Amniotic epithelial cell (primary cell): ENCODE results near the gene CCDC92B.

Experiments
- DNase-seq: peaks from one replicate; pipeline ENCODE4 v3.0.0-alpha.2; 2010; ENCODE audit warnings: low read depth

The CCDC92B gene

DNA sequence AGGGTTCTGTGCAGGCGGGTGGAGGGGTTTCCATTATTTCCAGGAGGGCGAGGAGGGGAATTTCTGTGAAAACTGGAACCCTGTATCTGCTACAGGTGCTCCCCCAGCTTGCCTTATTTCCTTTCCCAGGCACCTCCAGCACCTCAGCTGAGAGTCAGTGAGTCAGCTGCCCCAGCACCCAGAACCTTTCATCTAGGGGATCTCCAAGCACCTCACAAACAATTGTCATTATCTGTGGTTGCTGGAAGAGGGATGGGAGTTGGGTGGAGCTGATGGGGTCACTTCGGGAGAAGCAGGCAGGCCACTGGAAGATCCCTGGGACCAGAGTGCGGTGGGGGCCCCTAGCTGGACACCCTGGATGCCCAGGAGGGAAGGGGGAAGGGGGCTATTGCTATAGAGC, 27.8 kb downstream of the CCDC92B start:
- DNase-seq = no peak

DNA sequence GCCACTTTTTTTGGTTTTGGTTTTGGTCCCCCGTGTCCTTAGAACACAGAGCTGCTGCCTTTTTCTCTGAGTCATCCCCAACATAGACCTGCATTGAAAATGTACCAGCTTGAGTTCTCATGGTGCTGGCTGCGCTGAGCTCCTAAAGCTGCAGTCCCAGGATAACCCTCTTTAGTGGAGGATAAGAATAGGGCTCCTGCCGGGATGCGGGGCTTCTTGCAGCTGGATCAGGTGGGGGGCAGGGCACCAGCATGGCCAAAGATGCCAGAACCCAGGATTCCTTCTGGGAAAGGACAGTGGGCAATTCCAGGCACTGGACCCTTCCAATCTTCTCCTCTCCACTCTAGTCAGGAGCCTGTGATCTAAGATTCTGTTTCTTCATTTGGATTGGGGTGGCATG, 29.6 kb downstream of the CCDC92B start:
- DNase-seq = no peak

- DNase-seq = no peak
These were observed 31.1 kb downstream of the CCDC92B start for GRCh38 chr17:2718150-2718938.

DNA sequence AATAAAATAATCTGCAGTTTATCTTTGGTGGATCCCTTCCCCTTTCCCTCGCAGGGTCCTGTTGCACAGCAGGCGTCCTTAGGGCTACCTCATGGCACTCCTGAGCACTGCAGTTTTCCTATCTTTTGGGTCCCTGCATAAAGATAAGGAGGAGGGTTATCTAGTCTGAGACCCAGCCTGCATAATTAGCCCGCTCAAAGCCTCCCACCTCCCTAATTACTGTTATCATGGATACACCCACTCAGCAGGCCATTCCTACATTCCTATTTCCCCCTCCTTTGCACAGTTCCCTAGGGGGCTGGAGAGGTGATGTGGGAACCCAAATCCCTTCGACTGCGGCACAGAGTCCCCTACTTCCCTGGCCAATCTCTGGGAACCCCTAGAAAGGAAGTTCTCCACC, 32.8 kb downstream of the CCDC92B start:
- DNase-seq = no peak

GRCh38 chr17:2713881-2714280, 35.6 kb downstream of the CCDC92B start:
- no peak for DNase-seq

GRCh38 chr17:2712300-2713043, 37.0 kb downstream of the CCDC92B start:
- DNase-seq = no peak

GRCh38 chr17:2711608-2712299, 37.7 kb downstream of the CCDC92B start, which contains the start of gene CLUH:
TSS of gene CLUH (minus strand) at chr17:2711764. CDS start at chr17:2711661, 103 bp downstream.
- peak; percentile 95 for DNase-seq

DNA sequence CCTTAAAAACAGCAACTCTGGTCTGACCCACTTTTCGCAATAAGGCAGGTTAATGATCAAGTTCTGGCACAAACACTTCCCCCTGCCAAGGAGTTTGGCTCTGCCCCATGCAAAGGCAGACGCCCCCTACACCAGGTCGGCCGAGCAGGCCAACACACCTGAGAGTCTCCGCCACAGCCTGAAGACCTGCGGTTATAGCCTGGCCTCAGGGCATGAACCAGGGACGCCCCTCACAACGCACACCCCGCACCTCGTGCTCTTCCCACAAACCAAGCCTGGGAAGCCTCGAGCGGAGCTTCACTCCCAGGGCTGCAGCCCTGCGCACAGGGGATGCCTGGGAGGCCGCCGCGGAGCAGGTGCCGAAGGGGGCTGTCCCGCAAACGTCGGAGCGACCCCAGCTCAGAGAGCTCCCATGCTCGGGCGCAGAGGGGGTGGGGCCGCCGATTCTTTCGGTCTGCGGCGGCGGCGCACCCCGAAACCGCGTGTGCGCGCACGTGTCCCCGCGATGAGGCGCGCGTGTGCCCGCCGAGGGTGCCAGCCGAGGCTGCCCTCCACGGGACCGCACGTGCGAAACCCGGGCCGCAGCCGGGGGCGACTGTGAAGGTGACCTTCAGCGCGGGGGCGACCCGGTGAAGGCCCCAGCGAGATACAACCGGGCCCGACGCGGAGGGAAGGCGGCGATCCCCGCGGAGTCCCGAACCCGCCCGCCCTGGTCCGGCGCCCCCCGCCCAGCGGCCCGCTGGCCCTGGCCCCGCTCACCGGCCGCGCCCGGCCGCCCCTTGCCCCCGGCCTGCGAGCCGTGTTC, 38.4 kb downstream of the CCDC92B start:
- DNase-seq = peak; percentile 25

GRCh38 chr17:2710071-2710802, 39.2 kb downstream of the CCDC92B start:
- no peak for DNase-seq

- no peak for DNase-seq
These were observed 40.2 kb downstream of the CCDC92B start for GRCh38 chr17:2709183-2709661.

DNA sequence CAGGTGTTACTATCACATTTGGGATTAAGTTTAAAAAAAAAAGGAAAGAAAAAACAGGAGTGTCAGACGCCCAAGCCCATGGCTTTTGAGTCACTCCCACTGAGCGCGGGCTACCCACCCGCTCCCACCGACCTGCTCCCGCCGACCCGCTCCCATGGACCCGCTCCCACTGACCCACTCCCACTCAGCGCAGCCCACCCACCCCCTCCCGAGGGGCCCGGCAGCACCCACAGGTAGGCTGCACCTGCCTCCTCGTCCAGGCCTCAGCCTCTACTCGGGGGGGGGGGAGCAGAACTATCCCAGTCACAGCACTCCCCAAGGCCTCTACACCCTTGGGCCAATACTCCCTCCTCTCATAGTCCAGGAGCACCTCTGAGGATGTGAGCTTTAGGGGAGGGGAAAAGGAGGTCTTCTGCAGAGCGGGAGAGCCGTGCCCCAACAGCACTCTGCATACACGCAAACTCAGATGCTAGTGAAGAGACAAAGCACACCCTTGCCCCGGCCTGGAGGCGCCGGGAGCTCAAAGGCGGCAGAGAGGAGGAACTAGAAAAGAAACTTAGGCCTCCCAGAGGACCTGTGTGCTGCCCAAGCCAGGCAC, 40.8 kb downstream of the CCDC92B start:
- no peak for DNase-seq

DNA sequence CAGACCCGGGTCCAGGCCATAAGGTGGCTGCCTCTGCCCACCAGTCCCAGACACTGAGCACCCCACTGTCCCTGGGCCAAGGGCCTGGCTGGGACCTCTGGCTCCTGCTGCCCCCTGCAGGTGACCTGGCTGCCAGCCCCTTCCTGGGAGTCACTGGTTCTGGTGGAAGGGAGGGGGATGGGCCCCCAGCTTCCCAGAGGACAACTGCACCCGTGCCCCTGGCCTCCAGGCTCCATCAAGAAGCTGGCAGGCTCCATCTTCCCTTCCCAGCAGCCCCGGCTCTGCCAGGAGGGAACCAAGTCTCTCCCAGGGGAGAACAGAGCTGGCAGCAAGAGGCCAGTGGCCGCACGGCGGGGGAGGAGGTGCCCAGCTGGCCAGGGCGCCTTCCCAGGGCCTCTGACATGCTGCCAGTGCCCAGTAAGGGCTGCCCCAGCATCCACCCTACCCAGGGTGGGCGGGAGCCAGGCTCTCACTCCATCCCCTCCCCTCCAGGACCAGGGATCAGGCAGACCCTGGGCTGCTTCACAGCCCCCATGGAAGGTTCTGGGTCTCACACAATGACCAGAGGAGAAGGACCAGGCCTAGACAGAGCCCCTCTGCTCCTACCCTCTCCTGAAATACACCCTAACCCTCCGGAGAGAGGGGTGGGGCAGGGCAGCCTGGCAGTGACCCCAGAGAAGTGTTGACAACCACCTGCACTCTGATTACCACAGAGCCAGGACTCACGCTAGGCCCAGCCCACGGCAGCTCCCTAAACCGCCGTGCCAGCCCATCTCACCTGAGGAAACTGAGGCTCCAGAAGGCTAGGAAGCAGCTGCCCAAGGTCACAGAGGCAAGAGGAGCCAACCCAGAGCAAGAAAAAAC, 41.5 kb downstream of the CCDC92B start:
- DNase-seq = no peak

DNA sequence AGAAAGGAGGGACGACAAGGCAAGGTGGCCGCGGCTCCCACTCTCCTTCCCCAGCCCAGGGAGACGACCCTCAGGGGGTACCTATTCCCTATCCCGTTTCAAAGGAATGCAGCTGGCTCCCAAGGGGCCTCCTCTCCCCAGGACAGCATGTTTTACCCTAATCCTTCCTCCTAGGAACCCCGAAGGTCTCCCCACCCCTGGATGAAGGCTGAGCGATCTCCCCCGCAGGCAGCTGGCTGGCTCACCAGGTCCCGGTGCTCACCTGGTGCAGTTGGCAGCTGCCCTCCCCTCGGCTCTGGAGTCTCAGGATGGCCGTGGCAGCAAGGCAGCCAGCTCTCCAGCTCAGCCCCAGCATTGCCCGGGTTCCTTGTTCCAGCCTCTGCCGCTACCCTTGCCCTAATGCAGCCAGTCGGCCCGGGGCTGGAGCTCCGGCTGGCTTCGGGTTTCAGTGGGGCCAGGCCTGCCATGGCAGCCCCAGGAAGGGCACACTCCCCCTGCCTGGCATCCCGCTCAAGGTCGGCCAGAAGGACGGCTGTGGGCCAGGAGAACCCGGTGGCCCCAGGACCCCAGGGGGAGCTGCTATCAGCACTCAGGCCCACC, 42.4 kb downstream of the CCDC92B start:
- no peak for DNase-seq

GRCh38 chr17:2705888-2706795, 43.3 kb downstream of the CCDC92B start:
- no peak for DNase-seq

DNA sequence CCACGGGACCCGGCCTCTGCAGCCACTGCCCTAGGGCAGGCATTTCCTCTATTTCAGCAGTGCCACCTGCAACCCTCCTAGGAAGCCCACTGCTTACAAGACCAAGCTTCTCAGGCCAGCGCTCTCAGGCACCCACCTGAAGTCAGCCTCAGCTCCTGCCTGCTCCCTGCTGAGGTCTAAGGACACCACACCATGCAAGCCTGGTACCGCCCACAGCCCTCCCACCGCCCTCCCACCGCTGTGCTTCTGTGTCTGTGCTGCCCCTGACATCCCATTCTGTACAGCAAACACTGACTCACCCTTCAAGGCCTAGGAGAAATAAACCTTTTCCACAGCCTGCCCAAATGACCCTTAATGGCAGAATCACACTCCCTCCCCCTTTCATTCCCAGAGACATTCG, 44.2 kb downstream of the CCDC92B start:
- DNase-seq = peak; percentile 81

DNA sequence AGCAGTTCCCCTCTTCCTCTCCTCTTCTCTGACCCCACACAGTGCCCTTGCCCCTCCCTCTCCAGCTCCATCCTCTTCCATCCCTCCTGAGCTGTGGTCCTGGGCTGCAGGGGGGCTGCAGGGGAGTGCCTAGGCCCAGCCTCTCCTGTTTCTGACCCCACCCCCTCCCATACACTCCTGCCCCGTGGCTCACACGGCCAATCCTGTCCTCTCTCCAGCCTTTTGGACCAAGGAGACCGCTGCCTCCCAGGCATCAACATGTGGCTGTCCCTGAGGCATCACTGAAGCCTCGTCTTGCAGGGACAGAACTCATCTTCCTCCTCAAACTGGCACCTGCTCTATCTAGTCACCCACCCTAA, 44.6 kb downstream of the CCDC92B start:
- DNase-seq = no peak

DNA sequence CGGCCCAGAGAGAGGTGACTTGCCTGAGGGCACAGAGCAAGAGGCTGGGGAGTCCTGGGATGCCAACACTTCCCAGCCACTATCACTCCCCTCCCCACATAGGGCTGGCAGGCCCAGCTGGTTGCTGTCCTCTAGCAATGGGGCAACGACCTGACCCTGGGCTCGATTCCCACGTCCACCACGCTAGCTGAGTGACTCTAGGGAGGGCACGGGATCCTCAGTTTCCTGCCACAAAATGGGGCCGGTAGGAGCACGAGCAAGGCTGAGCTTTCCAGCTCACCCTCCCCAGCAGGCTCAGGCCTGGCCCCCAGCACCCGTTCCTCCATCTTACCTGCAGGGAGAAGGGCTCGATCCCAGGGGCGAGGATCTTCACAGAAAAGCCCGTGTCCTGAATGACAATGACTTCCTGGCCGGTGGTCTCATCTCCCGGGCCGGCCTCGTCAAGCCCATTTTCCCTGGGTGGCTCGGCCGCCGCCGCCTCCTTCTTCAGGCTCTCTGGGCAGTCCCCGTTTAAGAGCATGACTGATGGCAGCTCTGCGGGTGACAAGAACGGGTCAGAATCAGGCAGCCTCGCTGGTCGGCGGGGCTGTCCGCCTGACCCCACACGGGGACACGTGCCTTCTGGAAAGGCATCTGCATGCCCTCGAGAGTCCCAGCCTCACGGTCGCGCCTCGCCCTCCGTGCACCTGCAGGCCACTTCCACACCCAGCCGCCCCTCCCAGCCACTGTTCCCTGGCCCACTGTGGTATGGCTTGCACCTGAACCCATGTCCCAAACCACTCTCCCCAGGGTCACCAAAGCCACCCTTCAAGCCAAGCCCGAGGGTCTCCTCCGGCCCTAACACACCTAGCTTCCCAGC, 45.2 kb downstream of the CCDC92B start:
- no peak for DNase-seq
